NCI-H1105 (cell line): ENCODE results near the gene HDAC4.

Experiments
- DNase-seq: peaks from one replicate; lab custom pipeline; 2025; lab: John Stamatoyannopoulos, UW

Gene HDAC4

GRCh38 chr2:239140346-239141020, 260.3 kb downstream of the HDAC4 start:
- DNase-seq = no peak

- no peak for DNase-seq
Observed at GRCh38 chr2:239139566-239139965, 261.3 kb downstream of the HDAC4 start.

- no peak for DNase-seq
Observed at GRCh38 chr2:239139101-239139500, 261.7 kb downstream of the HDAC4 start.

- no peak for DNase-seq
Observed at GRCh38 chr2:239138610-239139009, 262.2 kb downstream of the HDAC4 start.

- no peak for DNase-seq
Observed at GRCh38 chr2:239137898-239138283, 262.9 kb downstream of the HDAC4 start.

- DNase-seq = no peak
Observed at GRCh38 chr2:239137165-239137897, 263.5 kb downstream of the HDAC4 start.

GRCh38 chr2:239136762-239137161, 264.1 kb downstream of the HDAC4 start:
- DNase-seq = no peak

- DNase-seq = no peak
Observed at GRCh38 chr2:239136203-239136602, 264.6 kb downstream of the HDAC4 start.

GRCh38 chr2:239135531-239135930, 265.3 kb downstream of the HDAC4 start:
- DNase-seq = no peak

GRCh38 chr2:239133945-239134570, 266.8 kb downstream of the HDAC4 start:
- DNase-seq = no peak

GRCh38 chr2:239132786-239133185, 268.0 kb downstream of the HDAC4 start:
- no peak for DNase-seq

GRCh38 chr2:239132156-239132709, 268.6 kb downstream of the HDAC4 start:
- no peak for DNase-seq

- DNase-seq = no peak
Observed at GRCh38 chr2:239131521-239131920, 269.3 kb downstream of the HDAC4 start.

- no peak for DNase-seq
Observed at GRCh38 chr2:239130786-239131325, 270.0 kb downstream of the HDAC4 start.

- no peak for DNase-seq
Observed at GRCh38 chr2:239130041-239130440, 270.8 kb downstream of the HDAC4 start.

GRCh38 chr2:239129147-239129920, 271.5 kb downstream of the HDAC4 start:
- no peak for DNase-seq

- no peak for DNase-seq
Observed at GRCh38 chr2:239128706-239129105, 272.1 kb downstream of the HDAC4 start.

GRCh38 chr2:239127513-239127912, 273.3 kb downstream of the HDAC4 start:
- no peak for DNase-seq

- DNase-seq = no peak
Observed at GRCh38 chr2:239125726-239126675, 274.8 kb downstream of the HDAC4 start.

- DNase-seq = no peak
Observed at GRCh38 chr2:239124152-239124899, 276.5 kb downstream of the HDAC4 start.
